SH-SY5Y (cell line): ENCODE results near the gene KIR3DL1.

Experiments
- GATA2 ChIP-seq: IDR thresholded peaks from 2 replicates; pipeline ENCODE4 v1.6.1; 2011; ENCODE audit warnings: mild to moderate bottlenecking, low read depth, low read length
- GATA3 ChIP-seq: IDR thresholded peaks from 2 replicates; pipeline ENCODE4 v1.6.1; 2011; ENCODE audit warnings: low read depth, mild to moderate bottlenecking, low read length, moderate library complexity

DNA sequence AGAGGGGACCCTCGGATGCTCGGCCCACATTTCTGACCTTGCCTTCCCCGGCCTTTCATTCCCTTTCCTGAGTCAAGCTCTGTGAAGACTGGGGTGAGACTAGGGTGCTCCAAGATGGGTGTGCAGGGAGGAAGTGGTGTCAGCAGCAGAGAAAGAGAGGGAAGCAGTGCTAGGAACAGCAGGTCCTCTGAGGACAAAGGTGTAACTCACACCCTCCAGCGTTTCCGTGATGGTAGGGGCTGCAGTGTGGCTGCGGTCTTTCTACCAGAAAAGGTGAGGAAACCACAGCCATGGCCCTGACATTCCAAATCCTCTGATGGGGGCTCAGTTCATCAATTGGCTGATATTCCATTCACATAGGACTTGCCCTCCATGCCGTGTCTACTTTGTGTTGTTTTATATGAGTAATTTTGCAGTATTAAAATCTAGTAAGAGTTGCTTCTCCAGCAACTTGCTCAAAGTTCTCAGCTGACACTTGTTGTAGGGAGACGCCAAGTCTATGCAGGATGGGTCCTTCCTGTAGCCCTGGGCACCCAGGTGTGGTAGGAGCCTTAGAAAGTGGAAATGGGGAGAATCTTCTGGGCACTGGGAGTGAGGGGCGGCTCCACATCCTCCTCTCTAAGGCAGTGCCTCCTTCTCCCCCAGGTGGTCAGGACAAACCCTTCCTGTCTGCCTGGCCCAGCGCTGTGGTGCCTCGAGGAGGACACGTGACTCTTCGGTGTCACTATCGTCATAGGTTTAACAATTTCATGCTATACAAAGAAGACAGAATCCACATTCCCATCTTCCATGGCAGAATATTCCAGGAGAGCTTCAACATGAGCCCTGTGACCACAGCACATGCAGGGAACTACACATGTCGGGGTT, 1.6 kb downstream of the KIR3DL1 start:
- no peak for TF ChIP-seq GATA2
- TF ChIP-seq GATA3: no peak
